K562 (cell line): Measurements from ENCODE around the gene UBE2J2. TPM values are rescaled to one million over a fixed set of nuclear protein-coding genes. Genes with fewer than 3 reads are reported as not detected.

Experiments used
- ARID4B ChIP-seq: sonication (generic); formaldehyde crosslinking; IDR thresholded peaks from 2 replicates; pipeline ENCODE4 v1.8.0; 2022; ENCODE audit warnings: mild to moderate bottlenecking, missing genetic modification reagents
- E2F6 ChIP-seq, 2 experiments: IDR thresholded peaks; 2 replicates each; pipeline ENCODE4 v1.6.1; 2011; ENCODE audit warnings: borderline replicate concordance in 1 of 2, control low read depth in 1 of 2, low read depth in 1 of 2, low read length in 1 of 2, mild to moderate bottlenecking in 1 of 2, mixed read lengths in 1 of 2, moderate library complexity in 1 of 2; ENCODE audit not compliant: insufficient read depth in 1 of 2, insufficient read length in 1 of 2, poor library complexity in 1 of 2, severe bottlenecking in 1 of 2; ENCODE audit errors: extremely low read depth in 1 of 2
- EGR1 ChIP-seq: fragments of 450-650 bp; conservative IDR thresholded peaks from 2 replicates; pipeline ENCODE4 v1.6.1; 2017; ENCODE audit warnings: mild to moderate bottlenecking
- FOXJ2 ChIP-seq: fragments of 200-800 bp; sonication (Bioruptor generic); IDR thresholded peaks from 2 replicates; pipeline ENCODE4 v1.6.1; 2016; ENCODE audit warnings: missing genetic modification characterization, missing compliant biosample characterization
- JUNB ChIP-seq: fragments of 450-650 bp; formaldehyde crosslinking; conservative IDR thresholded peaks from 2 replicates; pipeline ENCODE4 v1.4.0; 2020; ENCODE audit warnings: mild to moderate bottlenecking
- MAX ChIP-seq: sonication (generic); formaldehyde crosslinking; IDR thresholded peaks from 2 replicates; pipeline ENCODE4 v1.9.0; 2022; ENCODE audit warnings: mild to moderate bottlenecking, missing genetic modification reagents
- MAZ ChIP-seq, 2 experiments: fragments of 450-650 bp in 1 of 2; sonication (generic) in 1 of 2; formaldehyde crosslinking; IDR thresholded peaks in 1 of 2; conservative IDR thresholded peaks in 1 of 2; 2 replicates each; pipeline versions ENCODE4 v1.4.0 to v1.5.0; 2020; ENCODE audit warnings: mild to moderate bottlenecking in 1 of 2, missing genetic modification reagents in 1 of 2
- MNT ChIP-seq, 2 experiments: fragments of 450-650 bp; conservative IDR thresholded peaks; 2 replicates each; pipeline ENCODE4 v1.6.1; 2017; ENCODE audit warnings: mild to moderate bottlenecking in 2 of 2, moderate library complexity in 2 of 2
- POLR2AphosphoS2 ChIP-seq: IDR thresholded peaks from 2 replicates; pipeline ENCODE4 v1.6.1; 2012; ENCODE audit warnings: low read length, improper control_type of control experiment
- RNF2 ChIP-seq: sonication (generic); IDR thresholded peaks from 2 replicates; pipeline ENCODE4 v1.6.1; 2016
- VEZF1 ChIP-seq: fragments of 200-800 bp; sonication (Bioruptor generic); IDR thresholded peaks from 2 replicates; pipeline ENCODE4 v1.6.1; 2017; ENCODE audit warnings: missing genetic modification characterization, missing compliant biosample characterization
- YY1 ChIP-seq, 3 experiments: IDR thresholded peaks; 2 replicates each; pipeline ENCODE4 v1.6.1; 2011; ENCODE audit warnings: low read length in 2 of 3, mild to moderate bottlenecking in 2 of 3, moderate library complexity in 2 of 3, borderline replicate concordance in 1 of 3, control low read depth in 1 of 3, low read depth in 1 of 3; ENCODE audit not compliant: insufficient read depth in 3 of 3, insufficient replicate concordance in 2 of 3, control insufficient read depth in 1 of 3, insufficient read length in 1 of 3; ENCODE audit errors: extremely low read depth in 1 of 3
- ZKSCAN1 ChIP-seq: fragments of 150-350 bp; IDR thresholded peaks from 2 replicates; pipeline ENCODE4 v1.6.1; 2016; ENCODE audit warnings: low read depth, low read length
- ZSCAN29 ChIP-seq: fragments of 450-650 bp; IDR thresholded peaks from 2 replicates; pipeline ENCODE4 v1.6.1; 2017
- polyA plus RNA-seq, 8 experiments: library from polyadenylated mRNA; depleted of rRNA in 4 of 8; stranded (reverse) in 5 of 8; unstranded in 3 of 8; fragments of >200 nt; fragmentation: Nextera tagmentation in 2 of 8; fragmentation: Illumina TruSeq in 1 of 8; extraction: Ambion mirVana in 2 of 8; extraction: Trizol in 1 of 8; gene quantifications; 2 replicates each; pipeline versions ENCODE4 v1.2.1 to v1.2.3, GENCODE V29; 2011 to 2014; ENCODE audit warnings: inconsistent platforms in 1 of 8, missing spikeins in 1 of 8
- total RNA-seq, 7 experiments: library from RNA; depleted of rRNA in 6 of 7; stranded (reverse); fragments of >200 nt in 6 of 7; fragmentation: Illumina TruSeq in 2 of 7; extraction: Trizol in 2 of 7; gene quantifications; 2 replicates each; pipeline versions ENCODE4 v1.2.1 to v1.2.3, GENCODE V29; 2011 to 2021; ENCODE audit warnings: low replicate concordance in 1 of 7

Gene UBE2J2
- total and polyA plus RNA-seq, 9 of the 15 experiments (the other 6 are each of a cell fraction or from before 2014, with no cell fraction given), result 0.93 to 112 (median 75.5) TPM

- TF ChIP-seq ARID4B (CRISPR knock-in tag), result 0 out of 2 replicates have a peak, but pooled peaks have one; percentile 1
- TF ChIP-seq YY1 (IDR thresholded peaks at IDR 0.05; ENCODE audit: borderline replicate concordance in 1 of 3, control insufficient read depth in 1 of 3, extremely low read depth in 1 of 3, insufficient read depth in 3 of 3, insufficient read length in 1 of 3, insufficient replicate concordance in 2 of 3, low read depth in 1 of 3, low read length in 2 of 3), result peak in 1 of 3 experiments; percentile 81
- TF ChIP-seq VEZF1, result peak; percentile 79
- TF ChIP-seq ZKSCAN1, result peak; percentile 69; the same call in 1 of the 2 replicates
- peak; percentile 72; the same call in 1 of the 2 replicates for TF ChIP-seq ZSCAN29
- TF ChIP-seq EGR1, result peak; percentile 45
- 0 out of 2 replicates have a peak, but pooled peaks have one; percentile 27 for TF ChIP-seq MAX
- 0 out of 4 replicates have a peak, but pooled peaks of 1 of the 2 experiments have one; percentile 2 for TF ChIP-seq MAZ (CRISPR knock-in tag; conservative IDR thresholded peaks at IDR 0.05 in 1 of 2, IDR thresholded peaks at IDR 0.05 in 1 of 2)
- no peak for TF ChIP-seq FOXJ2 (tag)
- peak in 1 of 2 experiments; percentile 38 for TF ChIP-seq E2F6 (IDR thresholded peaks at IDR 0.05; ENCODE audit: borderline replicate concordance in 1 of 2, extremely low read depth in 1 of 2, insufficient read depth in 1 of 2, insufficient read length in 1 of 2, low read depth in 1 of 2, low read length in 1 of 2, poor library complexity in 1 of 2, severe bottlenecking in 1 of 2)
- 0 out of 4 replicates have a peak, but pooled peaks of 1 of the 2 experiments have one; percentile 35 for TF ChIP-seq MNT (conservative IDR thresholded peaks at IDR 0.05)
- peak; percentile 26; the same call in 1 of the 2 replicates for TF ChIP-seq POLR2AphosphoS2
- TF ChIP-seq JUNB (CRISPR knock-in tag), result no peak
- no peak for TF ChIP-seq RNF2
These were observed 41.8 kb upstream of the UBE2J2 start (continued) for GRCh38 chr1:1315435-1315954.
